Neuronal stem cell (in vitro differentiated cells): Measurements from ENCODE around the gene RAPH1.

Experiments used
- DNase-seq: peaks from one replicate; pipeline ENCODE4 v3.0.0-alpha.2; 2013; ENCODE audit warnings: low spot score
- H2AFZ ChIP-seq: one replicate; pipeline ENCODE4 v1.6.1; 2013; ENCODE audit warnings: mild to moderate bottlenecking, low read length, inconsistent platforms
- H2AK5ac ChIP-seq: 2 replicates; pipeline ENCODE4 v1.6.1; 2013; ENCODE audit warnings: low read depth, mild to moderate bottlenecking, inconsistent platforms, low read length, moderate library complexity, mixed read lengths
- H2BK120ac ChIP-seq: 2 replicates; pipeline ENCODE4 v1.6.1; 2013; ENCODE audit warnings: low read depth, mild to moderate bottlenecking, inconsistent platforms, low read length, moderate library complexity, mixed read lengths
- H2BK12ac ChIP-seq: one replicate; pipeline ENCODE4 v1.6.1; 2013; ENCODE audit warnings: low read length, inconsistent platforms
- H2BK15ac ChIP-seq: 2 replicates; pipeline ENCODE4 v1.6.1; 2013; ENCODE audit warnings: mild to moderate bottlenecking, low read length, inconsistent platforms, mixed read lengths
- H2BK5ac ChIP-seq: one replicate; pipeline ENCODE4 v1.6.1; 2013; ENCODE audit warnings: inconsistent platforms, mild to moderate bottlenecking, low read length, moderate library complexity
- H3K14ac ChIP-seq: one replicate; pipeline ENCODE4 v1.6.1; 2013; ENCODE audit warnings: low read length, inconsistent platforms
- H3K18ac ChIP-seq: 2 replicates; pipeline ENCODE4 v1.6.1; 2013; ENCODE audit warnings: low read length, inconsistent platforms
- H3K23ac ChIP-seq: 2 replicates; pipeline ENCODE4 v1.6.1; 2013; ENCODE audit warnings: low read depth, mild to moderate bottlenecking, mixed read lengths, low read length, inconsistent platforms; ENCODE audit not compliant: poor library complexity
- H3K27ac ChIP-seq: replicated peaks from 3 replicates; pipeline ENCODE4 v1.5.1; 2013; ENCODE audit warnings: low read length, inconsistent platforms
- H3K27me3 ChIP-seq, 3 experiments: 2 replicates each; pipeline ENCODE4 v1.6.1; 2013; ENCODE audit warnings: low read length in 3 of 3, mild to moderate bottlenecking in 2 of 3, inconsistent platforms in 1 of 3, low read depth in 1 of 3, mixed read lengths in 1 of 3, moderate library complexity in 1 of 3; ENCODE audit not compliant: control insufficient read depth in 3 of 3, insufficient read depth in 3 of 3
- H3K36me3 ChIP-seq, 2 donors: replicated peaks in 1 of 2; 2 replicates each; pipeline ENCODE4 v1.6.1; 2013; ENCODE audit warnings: low read length in 2 of 2; ENCODE audit not compliant: control insufficient read depth in 2 of 2, insufficient read depth in 2 of 2
- H3K4ac ChIP-seq: 2 replicates; pipeline ENCODE4 v1.6.1; 2013; ENCODE audit warnings: inconsistent platforms, mild to moderate bottlenecking, low read length, moderate library complexity
- H3K4me1 ChIP-seq, 2 donors: 1 replicate in 1 of 2; 2 replicates in 1 of 2; pipeline ENCODE4 v1.6.1; 2013; ENCODE audit warnings: low read length in 2 of 2, low read depth in 1 of 2; ENCODE audit not compliant: control insufficient read depth in 2 of 2, insufficient read depth in 1 of 2
- H3K4me2 ChIP-seq: one replicate; pipeline ENCODE4 v1.6.1; 2013; ENCODE audit warnings: mild to moderate bottlenecking, low read length, inconsistent platforms; ENCODE audit not compliant: insufficient read depth, poor library complexity, severe bottlenecking
- H3K4me3 ChIP-seq, 2 donors: 2 replicates each; pipeline ENCODE4 v1.5.1; 2013; ENCODE audit warnings: low read length in 2 of 2, mild to moderate bottlenecking in 2 of 2, inconsistent platforms in 1 of 2, moderate library complexity in 1 of 2
- H3K79me1 ChIP-seq: one replicate; pipeline ENCODE4 v1.6.1; 2013; ENCODE audit warnings: low read depth, mild to moderate bottlenecking, inconsistent platforms, low read length, moderate library complexity
- H3K9ac ChIP-seq: one replicate; pipeline ENCODE4 v1.6.1; 2013; ENCODE audit warnings: mild to moderate bottlenecking, low read depth, low read length, inconsistent platforms; ENCODE audit not compliant: poor library complexity
- H3K9me3 ChIP-seq, 2 donors: replicated peaks in 1 of 2; 2 replicates each; pipeline versions ENCODE3 to v1.6.1; 2013; ENCODE audit warnings: low read length in 2 of 2, mild to moderate bottlenecking in 2 of 2, inconsistent platforms in 1 of 2, low read depth in 1 of 2, mixed read lengths in 1 of 2, moderate library complexity in 1 of 2; ENCODE audit not compliant: control insufficient read depth in 2 of 2, insufficient read depth in 1 of 2
- H4K8ac ChIP-seq: one replicate; pipeline ENCODE4 v1.6.1; 2013; ENCODE audit warnings: low read depth, mild to moderate bottlenecking, inconsistent platforms, low read length, moderate library complexity
- H4K91ac ChIP-seq: one replicate; pipeline ENCODE4 v1.6.1; 2013; ENCODE audit warnings: low read length, low read depth, mild to moderate bottlenecking, inconsistent platforms; ENCODE audit not compliant: poor library complexity
- WGBS, 2 donors: extraction: QIAGEN DNeasy Blood & Tissue Kit; methylation state at CpG; one replicate each; pipeline ENCODE4 v1.1.7; 2013; ENCODE audit warnings: missing lambda C conversion rate in 2 of 2, mixed read lengths in 1 of 2; ENCODE audit not compliant: insufficient read length in 2 of 2, insufficient replicate concordance in 1 of 2; ENCODE audit errors: extremely low coverage in 2 of 2; 5-methylcytosine and 5-hydroxymethylcytosine counted together

The RAPH1 gene

DNA sequence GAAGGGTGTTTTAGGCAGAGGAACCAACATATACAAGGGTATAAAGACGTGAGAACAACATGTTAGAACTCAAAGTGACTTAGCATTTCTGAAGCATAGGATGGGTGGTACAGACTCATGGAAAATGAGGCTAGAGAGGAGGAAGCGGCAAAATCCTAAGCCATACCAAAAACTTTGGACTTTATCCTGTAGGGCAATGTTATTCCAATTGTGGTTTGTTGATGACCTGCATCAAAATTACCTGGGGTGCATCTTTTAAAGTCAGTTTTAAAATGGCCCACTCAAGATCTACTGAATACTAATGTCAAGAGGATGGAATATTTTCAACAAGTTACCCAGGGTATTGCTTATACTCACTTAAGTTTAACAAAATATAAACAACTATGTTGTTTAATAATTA, 34.8 kb downstream of the RAPH1 start:
- H3K18ac ChIP-seq = no peak overlapping the region
- H3K27me3 ChIP-seq = no peaks in the 10 kb centered on the region
- no peak overlapping the region for H3K14ac ChIP-seq
- no peak overlapping the region for H3K9ac ChIP-seq
- no peak overlapping the region for H2BK15ac ChIP-seq
- H2BK12ac ChIP-seq = no peak overlapping the region
- WGBS, 2 donors = no CpG with 5 or more reads among the region's 2 CpGs
- peaks cover 0 to 5% of the 10 kb centered on the region in 2 donors for H3K9me3 ChIP-seq
- H3K4ac ChIP-seq = no peak overlapping the region
- no peaks in the 10 kb centered on the region for H3K79me1 ChIP-seq
- H3K23ac ChIP-seq = no peak overlapping the region
- no peak overlapping the region for H2BK5ac ChIP-seq
- H2AK5ac ChIP-seq = no peak overlapping the region
- no peak overlapping the region for H3K4me3 ChIP-seq
- no peak overlapping the region for H2BK120ac ChIP-seq
- no peak overlapping the region for H3K4me2 ChIP-seq
- H3K36me3 ChIP-seq = no peaks in the 10 kb centered on the region
- H3K27ac ChIP-seq = no peak overlapping the region
- no peak for DNase-seq
- H4K91ac ChIP-seq = no peak overlapping the region
- H4K8ac ChIP-seq = no peak overlapping the region
- H3K4me1 ChIP-seq = no peaks in the 10 kb centered on the region
- H2AFZ ChIP-seq = no peak overlapping the region

DNA sequence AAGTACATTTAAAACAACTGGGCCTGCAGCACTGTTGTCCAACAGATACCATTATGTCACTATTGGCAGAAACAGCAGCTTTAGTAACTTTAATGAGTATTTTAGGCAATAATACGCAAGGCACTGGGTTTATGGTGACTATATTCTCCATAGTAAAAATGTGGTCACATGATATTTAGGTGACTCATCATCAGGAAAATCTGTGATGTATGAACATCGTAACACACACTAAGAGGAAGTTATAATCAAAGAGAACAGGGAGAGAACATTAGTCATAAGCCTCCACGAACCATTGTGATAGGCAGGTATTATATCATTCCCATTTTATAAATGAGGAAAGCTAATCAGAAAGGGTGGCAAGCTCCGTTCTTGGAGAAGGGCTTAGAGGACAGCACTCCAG, 36.9 kb downstream of the RAPH1 start:
- Histone ChIP-seq H3K14ac (no peak overlapping the region), H3K18ac (no peak overlapping the region), H3K9me3 (peaks cover 0 to 8% of the 10 kb centered on the region in 2 donors), H3K4ac (no peak overlapping the region), H3K27me3 (no peaks in the 10 kb centered on the region), H3K36me3 (peaks cover 0 to 15% of the 10 kb centered on the region in 2 donors), H3K79me1 (no peaks in the 10 kb centered on the region), H4K8ac (no peak overlapping the region), H3K23ac (no peak overlapping the region), H2BK12ac (no peak overlapping the region), H2BK5ac (no peak overlapping the region), H2AFZ (no peak overlapping the region), H2AK5ac (no peak overlapping the region), H2BK15ac (no peak overlapping the region), H2BK120ac (no peak overlapping the region), H4K91ac (no peak overlapping the region), H3K4me2 (no peak overlapping the region), H3K9ac (no peak overlapping the region), H3K4me1 (no peaks in the 10 kb centered on the region), H3K27ac (no peak overlapping the region), H3K4me3 (no peak overlapping the region)
- no CpG with 5 or more reads among the region's 4 CpGs for WGBS, 2 donors
- DNase-seq = no peak

DNA sequence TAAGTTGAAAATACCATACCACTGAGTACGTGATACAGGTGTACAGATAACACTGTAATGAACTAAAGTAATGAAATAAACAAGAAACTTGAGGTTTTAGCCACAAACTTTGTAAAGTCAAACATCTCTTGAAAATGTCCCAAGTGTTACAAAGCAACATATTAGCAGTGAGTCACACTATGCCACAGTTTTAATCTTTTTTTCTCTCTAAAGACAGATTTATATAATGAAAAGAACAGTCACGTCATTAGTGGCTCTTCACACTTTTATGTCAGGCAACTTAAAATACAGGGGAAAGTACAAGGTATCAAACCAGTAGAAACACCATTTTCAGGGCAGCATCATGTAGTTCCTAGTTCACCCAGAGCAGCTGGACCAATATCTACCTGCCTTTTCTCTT, 42.1 kb downstream of the RAPH1 start:
- Histone ChIP-seq H3K79me1 (no peaks in the 10 kb centered on the region), H3K27ac (no peak overlapping the region), H2BK5ac (no peak overlapping the region), H3K9me3 (peaks cover 0 to 4% of the 10 kb centered on the region in 2 donors), H3K36me3 (peaks cover 5 to 50% of the 10 kb centered on the region in 2 donors), H4K91ac (no peak overlapping the region), H3K27me3 (no peaks in the 10 kb centered on the region), H2BK120ac (no peak overlapping the region), H3K18ac (no peak overlapping the region), H3K23ac (no peak overlapping the region), H2AFZ (no peak overlapping the region), H2BK15ac (no peak overlapping the region), H2AK5ac (no peak overlapping the region), H3K14ac (no peak overlapping the region), H4K8ac (no peak overlapping the region), H3K4me1 (no peaks in the 10 kb centered on the region), H2BK12ac (no peak overlapping the region), H3K4me3 (no peak overlapping the region), H3K9ac (no peak overlapping the region), H3K4ac (no peak overlapping the region), H3K4me2 (no peak overlapping the region)
- no CpG with 5 or more reads among the region's 2 CpGs for whole genome bisulfite sequencing, 2 donors
- no peak for DNase-seq

DNA sequence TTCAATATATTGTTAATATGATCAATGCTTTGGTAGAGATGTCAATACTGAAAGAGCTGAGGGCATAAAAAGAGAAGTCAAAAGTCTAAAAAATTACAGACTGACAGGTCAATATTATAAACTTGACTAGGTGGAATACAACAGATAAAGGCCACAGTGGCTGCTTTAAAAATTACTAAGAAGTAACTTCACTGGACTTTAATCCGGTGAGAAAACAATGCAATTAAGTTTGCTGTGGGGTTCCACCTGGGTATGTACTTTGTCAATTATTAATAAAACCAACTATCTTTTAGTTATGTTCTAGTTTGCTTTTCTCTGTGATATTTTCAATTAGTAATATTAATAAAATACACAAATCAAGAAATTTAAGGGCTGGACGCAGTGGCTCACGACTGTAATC, 44.7 kb downstream of the RAPH1 start:
- H2BK12ac ChIP-seq = no peak overlapping the region
- H2BK5ac ChIP-seq = no peak overlapping the region
- peaks cover 0 to 4% of the 10 kb centered on the region in 2 donors for H3K9me3 ChIP-seq
- no peak overlapping the region for H3K23ac ChIP-seq
- no peak overlapping the region for H2AFZ ChIP-seq
- H3K18ac ChIP-seq = no peak overlapping the region
- no peak overlapping the region for H3K4ac ChIP-seq
- H3K9ac ChIP-seq = no peak overlapping the region
- no peak overlapping the region for H3K14ac ChIP-seq
- H2BK120ac ChIP-seq = no peak overlapping the region
- no CpG with 5 or more reads among the region's 3 CpGs for WGBS, 2 donors
- no peak overlapping the region for H3K27ac ChIP-seq
- no peak overlapping the region for H2BK15ac ChIP-seq
- no peak overlapping the region for H4K91ac ChIP-seq
- H3K36me3 ChIP-seq = peaks cover 7 to 68% of the 10 kb centered on the region in 2 donors
- H3K4me2 ChIP-seq = no peak overlapping the region
- no peak overlapping the region for H2AK5ac ChIP-seq
- no peak overlapping the region for H4K8ac ChIP-seq
- H3K4me1 ChIP-seq = no peaks in the 10 kb centered on the region
- H3K27me3 ChIP-seq = no peaks in the 10 kb centered on the region
- no peak for DNase-seq
- no peaks in the 10 kb centered on the region for H3K79me1 ChIP-seq
- no peak overlapping the region for H3K4me3 ChIP-seq
